Astrocyte (in vitro differentiated cells and primary cell): ENCODE data around the gene TTLL8. TPM values are rescaled to one million over a fixed set of nuclear protein-coding genes. Genes with fewer than 3 reads are reported as not detected.

Source experiments
- DNase-seq: peaks from one replicate; pipeline ENCODE4 v3.0.0-alpha.2; 2010; ENCODE audit warnings: low read depth
- FAIRE-seq: peaks from 2 replicates; lab custom pipeline; 2011; peaks lifted over from hg19 to GRCh38; lab: Jason Lieb, UNC
- H2AFZ ChIP-seq: 2 replicates; pipeline ENCODE4 v1.6.0; 2012; ENCODE audit warnings: low read depth, low read length, inconsistent platforms
- H3K27ac ChIP-seq: 2 replicates; pipeline ENCODE4 v1.5.1; 2011; ENCODE audit warnings: low read depth, low read length, inconsistent platforms
- H3K27me3 ChIP-seq: 2 replicates; pipeline ENCODE4 v1.6.0; 2011; ENCODE audit warnings: low read length, inconsistent platforms; ENCODE audit not compliant: insufficient read depth
- H3K36me3 ChIP-seq: 2 replicates; pipeline ENCODE4 v1.5.1; 2011; ENCODE audit warnings: low read length, inconsistent platforms; ENCODE audit not compliant: insufficient read depth
- H3K4me1 ChIP-seq: 2 replicates; pipeline ENCODE4 v1.5.1; 2011; ENCODE audit warnings: low read length, inconsistent platforms; ENCODE audit not compliant: insufficient read depth
- H3K4me2 ChIP-seq: 2 replicates; pipeline ENCODE4 v1.6.0; 2012; ENCODE audit warnings: low read length, inconsistent platforms
- H3K4me3 ChIP-seq: 2 replicates; pipeline ENCODE4 v1.5.1; 2011; ENCODE audit warnings: low read depth, mild to moderate bottlenecking, low read length, inconsistent platforms; ENCODE audit not compliant: insufficient read depth
- H3K79me2 ChIP-seq: 2 replicates; pipeline ENCODE4 v1.6.0; 2012; ENCODE audit warnings: mild to moderate bottlenecking, low read length, inconsistent platforms; ENCODE audit not compliant: insufficient read depth
- H3K9ac ChIP-seq: 2 replicates; pipeline ENCODE4 v1.6.0; 2012; ENCODE audit warnings: mild to moderate bottlenecking, low read length, inconsistent platforms
- H3K9me3 ChIP-seq: 2 replicates; pipeline ENCODE4 v1.5.1; 2012; ENCODE audit warnings: low read depth, mild to moderate bottlenecking, low read length, inconsistent platforms; ENCODE audit not compliant: insufficient read depth
- H4K20me1 ChIP-seq: 2 replicates; pipeline ENCODE4 v1.6.0; 2012; ENCODE audit warnings: low read length, inconsistent platforms; ENCODE audit not compliant: insufficient read depth
- H3K27ac Mint-ChIP-seq: one replicate; pipeline ENCODE4 v1.8.0; 2021; ENCODE audit warnings: mild to moderate bottlenecking, mixed read lengths; ENCODE audit not compliant: unreplicated experiment
- H3K27me3 Mint-ChIP-seq: one replicate; pipeline ENCODE4 v1.8.0; 2021; ENCODE audit warnings: low read depth, mixed read lengths; ENCODE audit not compliant: unreplicated experiment
- H3K36me3 Mint-ChIP-seq: one replicate; pipeline ENCODE4 v1.8.0; 2021; ENCODE audit warnings: low read depth, mixed read lengths; ENCODE audit not compliant: unreplicated experiment
- H3K4me1 Mint-ChIP-seq: one replicate; pipeline ENCODE4 v1.8.0; 2021; ENCODE audit warnings: low read depth, mixed read lengths; ENCODE audit not compliant: unreplicated experiment
- H3K4me3 Mint-ChIP-seq: one replicate; pipeline ENCODE4 v1.8.0; 2021; ENCODE audit warnings: mild to moderate bottlenecking, moderate library complexity, mixed read lengths; ENCODE audit not compliant: unreplicated experiment
- H3K9me3 Mint-ChIP-seq: one replicate; pipeline ENCODE4 v1.8.0; 2021; ENCODE audit warnings: mild to moderate bottlenecking, mixed read lengths; ENCODE audit not compliant: unreplicated experiment
- EZH2 ChIP-seq: IDR thresholded peaks from 2 replicates; pipeline ENCODE4 v1.6.1; 2012; ENCODE audit warnings: mild to moderate bottlenecking, low read length, inconsistent platforms; ENCODE audit not compliant: insufficient read depth
- total RNA-seq: library from RNA; stranded (reverse); gene quantifications from 2 replicates; pipeline ENCODE4 v1.2.1, GENCODE V29; 2021
- TF ChIP-seq, protein P1 (sequence below): IDR thresholded peaks from 2 replicates; pipeline ENCODE4 v1.5.1; 2011; ENCODE audit warnings: low read depth, mild to moderate bottlenecking, inconsistent platforms, low read length, moderate library complexity; ENCODE audit not compliant: insufficient read depth

TTLL8 gene
- total RNA-seq, 1 donor from 2014 or later, result not detected

- no peaks in the 10 kb centered on the region for H3K36me3 ChIP-seq
- TF ChIP-seq EZH2, result no peak
- TF ChIP-seq, protein P1, sequence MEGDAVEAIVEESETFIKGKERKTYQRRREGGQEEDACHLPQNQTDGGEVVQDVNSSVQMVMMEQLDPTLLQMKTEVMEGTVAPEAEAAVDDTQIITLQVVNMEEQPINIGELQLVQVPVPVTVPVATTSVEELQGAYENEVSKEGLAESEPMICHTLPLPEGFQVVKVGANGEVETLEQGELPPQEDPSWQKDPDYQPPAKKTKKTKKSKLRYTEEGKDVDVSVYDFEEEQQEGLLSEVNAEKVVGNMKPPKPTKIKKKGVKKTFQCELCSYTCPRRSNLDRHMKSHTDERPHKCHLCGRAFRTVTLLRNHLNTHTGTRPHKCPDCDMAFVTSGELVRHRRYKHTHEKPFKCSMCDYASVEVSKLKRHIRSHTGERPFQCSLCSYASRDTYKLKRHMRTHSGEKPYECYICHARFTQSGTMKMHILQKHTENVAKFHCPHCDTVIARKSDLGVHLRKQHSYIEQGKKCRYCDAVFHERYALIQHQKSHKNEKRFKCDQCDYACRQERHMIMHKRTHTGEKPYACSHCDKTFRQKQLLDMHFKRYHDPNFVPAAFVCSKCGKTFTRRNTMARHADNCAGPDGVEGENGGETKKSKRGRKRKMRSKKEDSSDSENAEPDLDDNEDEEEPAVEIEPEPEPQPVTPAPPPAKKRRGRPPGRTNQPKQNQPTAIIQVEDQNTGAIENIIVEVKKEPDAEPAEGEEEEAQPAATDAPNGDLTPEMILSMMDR, result no peak
- H3K4me3 ChIP-seq, result no peak overlapping the region
- no peaks in the 10 kb centered on the region for H4K20me1 ChIP-seq
- H3K79me2 ChIP-seq, result no peaks in the 10 kb centered on the region
- no peaks in the 10 kb centered on the region for H3K4me1 ChIP-seq
- peaks cover 7% of the 10 kb centered on the region for H3K9me3 ChIP-seq
- FAIRE-seq (no peak), DNase-seq (no peak)
- no peak overlapping the region for H3K4me2 ChIP-seq
- H3K27me3 ChIP-seq, result no peaks in the 10 kb centered on the region
- no peak overlapping the region for H3K27ac ChIP-seq
- H2AFZ ChIP-seq, result no peak overlapping the region
- H3K9ac ChIP-seq, result no peak overlapping the region
- H3K36me3 Mint-ChIP-seq, result no peaks in the 10 kb centered on the region
- no peak overlapping the region for H3K4me3 Mint-ChIP-seq
- H3K27ac Mint-ChIP-seq, result no peak overlapping the region
- H3K9me3 Mint-ChIP-seq, result peaks cover 24% of the 10 kb centered on the region
- H3K27me3 Mint-ChIP-seq, result peaks cover 20% of the 10 kb centered on the region
- H3K4me1 Mint-ChIP-seq, result no peaks in the 10 kb centered on the region
Measured at GRCh38 chr22:50039669-50040443, 18.2 kb downstream of the TTLL8 start.

DNA sequence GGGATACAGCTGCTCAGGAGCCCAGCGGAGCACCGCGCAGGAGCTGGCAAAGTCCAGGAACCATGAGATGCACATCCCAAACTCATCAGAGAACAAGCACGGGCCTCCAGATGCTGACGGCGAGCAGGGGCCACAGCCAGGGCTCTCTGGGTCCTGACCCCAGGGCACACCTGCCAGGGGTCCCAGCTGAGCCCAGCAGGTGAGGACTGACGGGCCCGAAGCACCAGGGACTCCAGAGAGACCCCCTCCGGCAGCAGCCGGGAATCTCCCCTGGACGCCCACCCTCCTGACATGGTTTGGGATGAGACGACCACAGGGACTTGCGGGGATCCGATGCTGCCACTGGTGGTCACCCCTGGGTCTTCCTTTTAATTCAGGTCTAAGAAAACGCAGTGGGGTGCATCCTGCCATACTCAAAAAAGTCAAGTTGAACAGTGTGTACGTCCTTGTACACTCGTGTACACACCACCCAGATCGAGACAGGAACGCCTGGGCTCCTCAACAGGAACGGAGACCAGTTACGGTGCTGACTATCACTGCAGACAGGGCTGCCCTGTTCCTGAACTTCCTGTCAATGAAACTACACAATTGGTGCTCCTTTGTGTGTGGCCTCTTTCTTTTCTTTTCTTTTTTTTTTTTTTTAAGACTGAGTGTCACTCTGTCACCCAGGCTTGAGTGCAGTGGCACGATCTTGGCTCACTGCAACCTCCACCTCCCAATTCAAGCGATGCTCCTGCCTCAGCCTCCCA, 21.9 kb downstream of the TTLL8 start:
- no peak for DNase-seq
- H3K79me2 ChIP-seq, result no peaks in the 10 kb centered on the region

More for the DNA sequence above, 21.9 kb downstream of the TTLL8 start:
- H3K27me3 ChIP-seq, result no peaks in the 10 kb centered on the region
- H3K9me3 ChIP-seq, result peaks cover 7% of the 10 kb centered on the region
- H2AFZ ChIP-seq, result no peak overlapping the region
- Mint-ChIP-seq H3K4me1 (no peaks in the 10 kb centered on the region), H3K9me3 (peaks cover 12% of the 10 kb centered on the region), H3K36me3 (no peaks in the 10 kb centered on the region), H3K27ac (no peak overlapping the region), H3K4me3 (no peak overlapping the region), H3K27me3 (peaks cover 17% of the 10 kb centered on the region)
- no peak overlapping the region for H3K4me2 ChIP-seq
- no peaks in the 10 kb centered on the region for H3K36me3 ChIP-seq
- no peaks in the 10 kb centered on the region for H3K4me1 ChIP-seq
- no peak overlapping the region for H3K27ac ChIP-seq
- H4K20me1 ChIP-seq, result no peaks in the 10 kb centered on the region
- no peak overlapping the region for H3K9ac ChIP-seq
- no peak for FAIRE-seq
- TF ChIP-seq, protein P1, result no peak
- TF ChIP-seq EZH2, result no peak
- H3K4me3 ChIP-seq, result no peak overlapping the region
